HepG2 (cell line): ENCODE data around the gene FBXO7. TPM values are rescaled to one million over a fixed set of nuclear protein-coding genes. Genes with fewer than 3 reads are reported as not detected.

Experiments
- BCL6 ChIP-seq: IDR thresholded peaks from 2 replicates; pipeline ENCODE4 v1.6.1; 2016; ENCODE audit warnings: missing genetic modification reagents, missing compliant biosample characterization
- HDAC2 ChIP-seq: sonication (generic); formaldehyde crosslinking; IDR thresholded peaks from 2 replicates; pipeline ENCODE4 v1.4.0; 2020; ENCODE audit warnings: missing genetic modification reagents
- HOXD1 ChIP-seq: sonication (generic); formaldehyde crosslinking; IDR thresholded peaks from 2 replicates; pipeline ENCODE4 v1.5.0; 2020; ENCODE audit warnings: missing genetic modification reagents
- PCBP2 ChIP-seq: fragments of 200-400 bp; formaldehyde crosslinking; optimal IDR thresholded peaks from 2 replicates; pipeline ENCODE3; 2018; ENCODE audit warnings: low read length, low read depth; ENCODE audit not compliant: poor library complexity, severe bottlenecking
- POLR2A ChIP-seq, 2 experiments: IDR thresholded peaks; 2 replicates each; pipeline ENCODE4 v1.6.1; 2011; ENCODE audit warnings: low read depth in 2 of 2, low read length in 2 of 2, mild to moderate bottlenecking in 1 of 2, moderate library complexity in 1 of 2; ENCODE audit not compliant: insufficient read depth in 1 of 2
- RARG ChIP-seq: sonication (generic); formaldehyde crosslinking; IDR thresholded peaks from 2 replicates; pipeline ENCODE4 v1.4.0; 2020; ENCODE audit warnings: low read depth, mild to moderate bottlenecking, missing genetic modification reagents
- RBAK ChIP-seq: sonication (generic); formaldehyde crosslinking; IDR thresholded peaks from 2 replicates; pipeline ENCODE4 v1.5.1; 2020; ENCODE audit warnings: mild to moderate bottlenecking, missing genetic modification reagents
- ZBED4 ChIP-seq: sonication (generic); formaldehyde crosslinking; IDR thresholded peaks from 2 replicates; pipeline ENCODE4 v1.4.0; 2020; ENCODE audit warnings: missing genetic modification reagents, borderline replicate concordance
- ZBTB14 ChIP-seq: sonication (generic); formaldehyde crosslinking; IDR thresholded peaks from 2 replicates; pipeline ENCODE4 v1.4.0; 2020; ENCODE audit warnings: missing genetic modification reagents
- ZNF510 ChIP-seq: sonication (generic); formaldehyde crosslinking; IDR thresholded peaks from 2 replicates; pipeline ENCODE4 v1.4.0; 2020; ENCODE audit warnings: low read depth, mild to moderate bottlenecking, missing genetic modification reagents
- ZNF549 ChIP-seq: sonication (generic); formaldehyde crosslinking; IDR thresholded peaks from 2 replicates; pipeline ENCODE4 v1.5.0; 2020; ENCODE audit warnings: missing genetic modification reagents
- ZNF674 ChIP-seq: sonication (generic); formaldehyde crosslinking; IDR thresholded peaks from 2 replicates; pipeline ENCODE4 v1.5.0; 2020; ENCODE audit warnings: low read depth, mild to moderate bottlenecking, missing genetic modification reagents
- ZNF709 ChIP-seq: sonication (generic); formaldehyde crosslinking; IDR thresholded peaks from 2 replicates; pipeline ENCODE4 v1.5.0; 2020; ENCODE audit warnings: mild to moderate bottlenecking, missing genetic modification reagents
- ZNF777 ChIP-seq: sonication (generic); formaldehyde crosslinking; IDR thresholded peaks from 2 replicates; pipeline ENCODE4 v1.4.0; 2020; ENCODE audit warnings: missing genetic modification reagents
- polyA plus RNA-seq, 8 experiments: library from polyadenylated mRNA; depleted of rRNA in 3 of 8; stranded (reverse) in 7 of 8; unstranded in 1 of 8; fragments of >200 nt; fragmentation: Illumina TruSeq in 4 of 8; extraction: Trizol in 4 of 8; gene quantifications; 2 replicates each; pipeline versions ENCODE4 v1.2.1 to v1.2.3, GENCODE V29; 2011 to 2016; ENCODE audit warnings: low read depth in 4 of 8, missing spikeins in 1 of 8, mixed read lengths in 1 of 8; ENCODE audit not compliant: insufficient read depth in 1 of 8
- total RNA-seq, 5 experiments: library from RNA; depleted of rRNA; stranded (reverse); fragments of >200 nt; fragmentation: Illumina TruSeq; extraction: Trizol; gene quantifications; 2 replicates each; pipeline ENCODE4 v1.2.3, GENCODE V29; 2016; ENCODE audit warnings: low read depth in 1 of 5
- TF ChIP-seq, protein P1 (sequence below), 2 experiments: fragments of 450-650 bp in 1 of 2; sonication (generic) in 1 of 2; formaldehyde crosslinking in 1 of 2; IDR thresholded peaks; 2 replicates each; pipeline versions ENCODE4 v1.6.1 to v1.8.0; 2016 to 2022; ENCODE audit warnings: antibody characterized with exemption in 1 of 2, mild to moderate bottlenecking in 1 of 2, missing genetic modification reagents in 1 of 2

The FBXO7 gene
- total and polyA plus RNA-seq, 2 of the 13 experiments (the other 11 are each of a cell fraction or from before 2014, with no cell fraction given) = 105 to 172 TPM

GRCh38 chr22:32533265-32534111 lies 58.9 kb downstream of the FBXO7 start (continued):
- TF ChIP-seq, protein P1, sequence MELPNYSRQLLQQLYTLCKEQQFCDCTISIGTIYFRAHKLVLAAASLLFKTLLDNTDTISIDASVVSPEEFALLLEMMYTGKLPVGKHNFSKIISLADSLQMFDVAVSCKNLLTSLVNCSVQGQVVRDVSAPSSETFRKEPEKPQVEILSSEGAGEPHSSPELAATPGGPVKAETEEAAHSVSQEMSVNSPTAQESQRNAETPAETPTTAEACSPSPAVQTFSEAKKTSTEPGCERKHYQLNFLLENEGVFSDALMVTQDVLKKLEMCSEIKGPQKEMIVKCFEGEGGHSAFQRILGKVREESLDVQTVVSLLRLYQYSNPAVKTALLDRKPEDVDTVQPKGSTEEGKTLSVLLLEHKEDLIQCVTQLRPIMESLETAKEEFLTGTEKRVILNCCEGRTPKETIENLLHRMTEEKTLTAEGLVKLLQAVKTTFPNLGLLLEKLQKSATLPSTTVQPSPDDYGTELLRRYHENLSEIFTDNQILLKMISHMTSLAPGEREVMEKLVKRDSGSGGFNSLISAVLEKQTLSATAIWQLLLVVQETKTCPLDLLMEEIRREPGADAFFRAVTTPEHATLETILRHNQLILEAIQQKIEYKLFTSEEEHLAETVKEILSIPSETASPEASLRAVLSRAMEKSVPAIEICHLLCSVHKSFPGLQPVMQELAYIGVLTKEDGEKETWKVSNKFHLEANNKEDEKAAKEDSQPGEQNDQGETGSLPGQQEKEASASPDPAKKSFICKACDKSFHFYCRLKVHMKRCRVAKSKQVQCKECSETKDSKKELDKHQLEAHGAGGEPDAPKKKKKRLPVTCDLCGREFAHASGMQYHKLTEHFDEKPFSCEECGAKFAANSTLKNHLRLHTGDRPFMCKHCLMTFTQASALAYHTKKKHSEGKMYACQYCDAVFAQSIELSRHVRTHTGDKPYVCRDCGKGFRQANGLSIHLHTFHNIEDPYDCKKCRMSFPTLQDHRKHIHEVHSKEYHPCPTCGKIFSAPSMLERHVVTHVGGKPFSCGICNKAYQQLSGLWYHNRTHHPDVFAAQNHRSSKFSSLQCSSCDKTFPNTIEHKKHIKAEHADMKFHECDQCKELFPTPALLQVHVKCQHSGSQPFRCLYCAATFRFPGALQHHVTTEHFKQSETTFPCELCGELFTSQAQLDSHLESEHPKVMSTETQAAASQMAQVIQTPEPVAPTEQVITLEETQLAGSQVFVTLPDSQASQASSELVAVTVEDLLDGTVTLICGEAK (IDR thresholded peaks at IDR 0.05) = no peak
- TF ChIP-seq, protein P1 (CRISPR knock-in tag; IDR thresholded peaks at IDR 0.05) = no peak
- 0 out of 2 replicates have a peak, but pooled peaks have one; percentile 13 for TF ChIP-seq BCL6 (CRISPR knock-in tag)
- TF ChIP-seq ZBED4 (CRISPR knock-in tag) = no peak
- TF ChIP-seq POLR2A (IDR thresholded peaks at IDR 0.05; ENCODE audit: insufficient read depth in 1 of 2, low read depth in 2 of 2, low read length in 2 of 2) = 0 out of 4 replicates have a peak, but pooled peaks of 1 of the 2 experiments have one; percentile 25
- TF ChIP-seq HDAC2 (CRISPR knock-in tag) = no peak
- TF ChIP-seq PCBP2 = no peak
- TF ChIP-seq ZNF674 (CRISPR knock-in tag) = no peak
- no peak for TF ChIP-seq RBAK (CRISPR knock-in tag)
- TF ChIP-seq ZNF777 = peak; percentile 64
- no peak for TF ChIP-seq ZNF709 (CRISPR knock-in tag)
- TF ChIP-seq RARG (CRISPR knock-in tag) = no peak
- TF ChIP-seq ZBTB14 = no peak
- no peak for TF ChIP-seq HOXD1 (CRISPR knock-in tag)
- TF ChIP-seq ZNF549 (CRISPR knock-in tag) = no peak
- no peak for TF ChIP-seq ZNF510 (CRISPR knock-in tag)
